Activated CD8-positive, alpha-beta memory T cell treated with anti-CD3 and anti-CD28 coated beads, Interleukin-2, amount 50 U/mL, for 1 hour (primary cell): ENCODE data around the gene NEK4.
"Not testable (repeated sequence)": the region's sequence is repeated elsewhere in the genome, so short reads cannot be mapped to it uniquely, and the experiment has no call there.

ENCODE experiments used
- DNase-seq: peaks from one replicate; pipeline ENCODE4 v3.0.0-alpha.2; 2020; ENCODE audit errors: extremely low read depth

The NEK4 gene

GRCh38 chr3:52731590-52731989, 39.1 kb downstream of the NEK4 start:
- no peak for DNase-seq

GRCh38 chr3:52730681-52731080, 40.1 kb downstream of the NEK4 start:
- no peak for DNase-seq

GRCh38 chr3:52728753-52729152, 42.0 kb downstream of the NEK4 start:
- not testable (repeated sequence) for DNase-seq

GRCh38 chr3:52724511-52724910, 46.2 kb downstream of the NEK4 start:
- DNase-seq, result no peak

GRCh38 chr3:52723935-52724334, 46.8 kb downstream of the NEK4 start:
- DNase-seq, result no peak

GRCh38 chr3:52722491-52722890, 48.2 kb downstream of the NEK4 start:
- no peak for DNase-seq

- DNase-seq, result no peak
These were observed 49.1 kb downstream of the NEK4 start for GRCh38 chr3:52721730-52722008.

GRCh38 chr3:52721002-52721729, 49.6 kb downstream of the NEK4 start:
- DNase-seq, result no peak

- no peak for DNase-seq
These were observed 51.1 kb downstream of the NEK4 start for GRCh38 chr3:52719618-52720017.

- no peak for DNase-seq
These were observed 54.9 kb downstream of the NEK4 start for GRCh38 chr3:52715714-52716305.

GRCh38 chr3:52714335-52715302, 56.1 kb downstream of the NEK4 start:
- no peak for DNase-seq

- DNase-seq, result no peak
These were observed 58.2 kb downstream of the NEK4 start for GRCh38 chr3:52712291-52713212.

GRCh38 chr3:52710512-52710911, 60.2 kb downstream of the NEK4 start:
- no peak for DNase-seq

GRCh38 chr3:52707585-52707984, 63.2 kb downstream of the NEK4 start:
- no peak for DNase-seq

- DNase-seq, result peak; percentile 57
These were observed 64.8 kb downstream of the NEK4 start, which contains the start of the genes GLT8D1 and SPCS1 for GRCh38 chr3:52705688-52706686. GLT8D1 (minus strand) TSS chr3:52705791; CDS start chr3:52700460, 5,331 bp downstream. SPCS1 (plus strand) TSS chr3:52706106; CDS start chr3:52706247, 141 bp downstream.

GRCh38 chr3:52705438-52705687, 65.4 kb downstream of the NEK4 start:
- DNase-seq, result no peak

- no peak for DNase-seq
These were observed 65.9 kb downstream of the NEK4 start for GRCh38 chr3:52704611-52705437.

GRCh38 chr3:52703341-52703740, 67.4 kb downstream of the NEK4 start:
- DNase-seq, result no peak

GRCh38 chr3:52697632-52697965, 73.1 kb downstream of the NEK4 start:
- no peak for DNase-seq
